Panc1 (cell line): ENCODE results near the gene PEAR1.

Experiments
- SIN3A ChIP-seq: IDR thresholded peaks from 2 replicates; pipeline ENCODE4 v1.6.1; 2012; ENCODE audit warnings: low read depth, mild to moderate bottlenecking, low read length, moderate library complexity, borderline replicate concordance; ENCODE audit not compliant: insufficient read depth
- TF ChIP-seq, protein P1 (sequence below): fragments of 450-650 bp; IDR thresholded peaks from 2 replicates; pipeline ENCODE4 v1.5.1; 2017; ENCODE audit warnings: mild to moderate bottlenecking

- TF ChIP-seq SIN3A: no peak
- TF ChIP-seq, protein P1, sequence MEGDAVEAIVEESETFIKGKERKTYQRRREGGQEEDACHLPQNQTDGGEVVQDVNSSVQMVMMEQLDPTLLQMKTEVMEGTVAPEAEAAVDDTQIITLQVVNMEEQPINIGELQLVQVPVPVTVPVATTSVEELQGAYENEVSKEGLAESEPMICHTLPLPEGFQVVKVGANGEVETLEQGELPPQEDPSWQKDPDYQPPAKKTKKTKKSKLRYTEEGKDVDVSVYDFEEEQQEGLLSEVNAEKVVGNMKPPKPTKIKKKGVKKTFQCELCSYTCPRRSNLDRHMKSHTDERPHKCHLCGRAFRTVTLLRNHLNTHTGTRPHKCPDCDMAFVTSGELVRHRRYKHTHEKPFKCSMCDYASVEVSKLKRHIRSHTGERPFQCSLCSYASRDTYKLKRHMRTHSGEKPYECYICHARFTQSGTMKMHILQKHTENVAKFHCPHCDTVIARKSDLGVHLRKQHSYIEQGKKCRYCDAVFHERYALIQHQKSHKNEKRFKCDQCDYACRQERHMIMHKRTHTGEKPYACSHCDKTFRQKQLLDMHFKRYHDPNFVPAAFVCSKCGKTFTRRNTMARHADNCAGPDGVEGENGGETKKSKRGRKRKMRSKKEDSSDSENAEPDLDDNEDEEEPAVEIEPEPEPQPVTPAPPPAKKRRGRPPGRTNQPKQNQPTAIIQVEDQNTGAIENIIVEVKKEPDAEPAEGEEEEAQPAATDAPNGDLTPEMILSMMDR: no peak
Observed at GRCh38 chr1:156887734-156888133, 5.8 kb upstream of the PEAR1 start.
